Fibroblast of skin of right quadriceps (primary cell): ENCODE results near the gene GABRP.
"Not testable (repeated sequence)": the region's sequence is repeated elsewhere in the genome, so short reads cannot be mapped to it uniquely, and the experiment has no call there.

ENCODE experiments used
- DNase-seq: peaks from one replicate; pipeline ENCODE4 v3.0.0-alpha.2; 2013

The GABRP gene

GRCh38 chr5:170795154-170795553 lies 11.6 kb downstream of the GABRP start:
- DNase-seq, result no peak

DNA sequence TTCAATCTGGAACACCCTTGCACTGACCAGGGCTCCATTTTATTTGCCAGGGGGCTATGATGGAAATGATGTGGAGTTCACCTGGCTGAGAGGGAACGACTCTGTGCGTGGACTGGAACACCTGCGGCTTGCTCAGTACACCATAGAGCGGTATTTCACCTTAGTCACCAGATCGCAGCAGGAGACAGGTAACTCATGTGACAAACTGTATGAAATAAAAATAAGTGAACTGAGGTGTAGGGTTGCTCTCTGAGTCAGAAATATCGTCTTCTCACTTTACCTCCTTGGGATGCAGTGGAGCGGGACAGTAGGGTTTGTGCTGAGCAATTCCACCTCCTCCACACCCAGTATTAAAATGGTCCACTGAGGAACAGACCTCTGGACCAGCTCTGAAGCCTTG lies 22.1 kb downstream of the GABRP start:
- DNase-seq, result no peak

DNA sequence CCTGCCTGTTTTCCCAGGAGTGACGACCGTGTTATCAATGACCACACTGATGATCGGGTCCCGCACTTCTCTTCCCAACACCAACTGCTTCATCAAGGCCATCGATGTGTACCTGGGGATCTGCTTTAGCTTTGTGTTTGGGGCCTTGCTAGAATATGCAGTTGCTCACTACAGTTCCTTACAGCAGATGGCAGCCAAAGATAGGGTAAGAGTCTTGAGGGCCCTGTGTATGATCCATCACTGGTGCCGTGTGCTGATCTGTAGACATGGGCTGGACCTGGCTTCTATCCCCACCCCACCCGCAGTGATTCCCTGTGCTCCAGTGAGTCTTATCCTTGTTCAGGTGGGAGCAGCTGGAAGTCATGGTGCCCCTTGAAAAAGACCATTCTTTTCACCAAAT lies 26.0 kb downstream of the GABRP start:
- DNase-seq, result peak; percentile 40

- no peak for DNase-seq
Observed at GRCh38 chr5:170811719-170812118, 28.2 kb downstream of the GABRP start.

- no peak for DNase-seq
Observed at GRCh38 chr5:170813231-170813630, 29.7 kb downstream of the GABRP start.

DNA sequence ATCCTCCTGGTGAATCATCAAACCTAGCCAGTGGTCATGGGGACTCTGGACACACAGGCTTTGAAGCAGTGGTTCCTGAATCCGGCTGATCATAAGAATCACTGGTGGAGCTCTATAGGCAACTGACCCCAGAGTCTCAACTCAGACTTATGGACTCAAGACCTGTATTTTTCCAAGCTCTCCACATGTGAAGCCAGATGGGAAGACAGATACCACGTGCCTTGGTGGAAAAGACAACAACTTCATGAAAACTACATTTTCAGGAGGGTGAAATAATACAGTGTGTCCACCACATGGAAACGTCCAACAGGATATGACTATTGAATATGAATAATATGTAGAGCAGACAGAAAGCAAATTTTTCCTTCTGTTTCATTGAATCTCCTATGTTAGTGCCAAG lies 33.7 kb downstream of the GABRP start:
- DNase-seq, result no peak

- peak; percentile 53 for DNase-seq
Observed at GRCh38 chr5:170818232-170818631, 34.7 kb downstream of the GABRP start.

GRCh38 chr5:170819824-170820223 lies 36.3 kb downstream of the GABRP start:
- DNase-seq, result no peak

DNA sequence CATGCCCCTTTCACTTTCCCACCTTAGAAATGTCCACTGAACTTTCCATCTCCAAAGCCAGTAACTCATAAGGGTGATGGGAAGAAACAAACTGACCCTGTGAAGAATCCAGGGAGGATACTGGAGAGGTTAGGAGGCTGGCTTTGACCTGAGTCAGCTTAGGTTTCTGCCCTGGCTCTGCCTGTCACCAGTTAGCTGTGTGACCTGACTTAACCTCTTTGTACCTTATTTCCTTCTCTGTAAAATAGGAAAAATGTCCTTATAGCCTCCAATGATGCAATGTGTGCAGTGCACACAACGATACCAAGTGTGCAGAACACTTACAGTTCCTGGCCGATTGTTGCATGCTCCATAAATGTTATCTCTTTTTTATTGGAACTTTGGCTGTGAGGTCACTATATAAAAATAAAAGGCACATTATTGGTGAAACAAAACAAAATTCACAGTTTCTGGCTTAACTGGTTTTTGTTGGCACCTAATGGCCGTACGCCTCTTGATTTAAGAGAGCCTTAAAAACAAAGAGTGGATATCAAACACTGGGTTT lies 37.8 kb downstream of the GABRP start:
- no peak for DNase-seq

GRCh38 chr5:170826117-170826516 lies 42.6 kb downstream of the GABRP start:
- DNase-seq, result no peak

DNA sequence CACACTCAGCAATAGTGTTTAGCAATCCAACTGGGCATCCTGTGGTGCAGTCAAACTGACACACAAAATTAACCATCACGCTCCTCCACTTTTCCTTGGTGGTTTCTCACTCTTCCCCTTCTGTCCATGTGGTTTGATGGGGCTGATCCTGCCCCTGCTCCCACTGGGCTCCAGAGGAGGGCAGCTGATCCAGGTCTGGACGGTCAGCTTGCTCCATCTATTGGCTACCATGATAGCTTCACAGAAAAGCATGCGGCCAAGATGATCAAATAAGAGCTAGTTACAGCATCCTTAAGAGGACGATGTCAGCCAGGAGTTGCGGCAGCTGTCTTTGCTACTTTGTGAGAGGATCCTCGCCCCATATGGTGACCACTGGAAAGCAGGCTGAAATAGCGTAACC lies 48.7 kb downstream of the GABRP start:
- DNase-seq, result no peak

DNA sequence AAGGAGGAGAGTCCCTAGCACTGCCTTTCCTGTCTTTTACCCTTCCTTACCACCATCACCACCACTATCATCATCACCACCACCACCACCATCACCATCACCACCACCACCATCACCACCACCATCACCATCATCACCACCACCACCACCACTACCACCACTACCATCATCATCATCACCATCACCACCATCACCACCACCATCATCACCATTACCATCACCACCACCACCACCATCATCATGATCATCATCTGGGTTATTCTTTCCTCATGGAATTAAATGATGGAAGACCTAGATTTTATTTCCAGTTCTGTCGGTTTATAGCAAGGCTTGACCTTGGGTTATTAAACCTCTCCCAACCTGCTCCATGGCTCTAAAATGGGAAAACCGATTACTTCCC lies 50.5 kb downstream of the GABRP start:
- DNase-seq, result not testable (repeated sequence)

GRCh38 chr5:170836226-170836625 lies 52.7 kb downstream of the GABRP start:
- DNase-seq, result no peak

GRCh38 chr5:170843870-170844269 lies 60.3 kb downstream of the GABRP start:
- DNase-seq, result no peak

- DNase-seq, result no peak
Observed at GRCh38 chr5:170844651-170845050, 61.1 kb downstream of the GABRP start.

DNA sequence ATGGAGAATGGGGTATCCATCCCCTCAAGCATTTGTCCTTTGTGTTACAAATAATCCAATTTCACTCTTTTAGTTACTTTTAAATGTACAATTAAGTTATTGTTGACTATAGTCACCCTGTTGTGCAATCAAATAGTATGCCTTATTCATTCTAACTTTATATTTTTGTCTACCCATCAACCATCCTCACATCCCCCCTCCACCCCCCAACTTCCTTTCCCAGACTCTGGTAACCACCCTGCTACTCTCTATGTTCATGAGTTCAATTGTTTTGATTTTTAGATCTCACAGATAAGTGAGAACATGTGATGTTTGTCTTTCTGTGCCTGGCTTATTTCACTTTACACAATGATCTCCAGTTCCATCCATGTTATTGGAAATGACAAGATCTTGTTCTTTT lies 62.9 kb downstream of the GABRP start:
- no peak for DNase-seq

DNA sequence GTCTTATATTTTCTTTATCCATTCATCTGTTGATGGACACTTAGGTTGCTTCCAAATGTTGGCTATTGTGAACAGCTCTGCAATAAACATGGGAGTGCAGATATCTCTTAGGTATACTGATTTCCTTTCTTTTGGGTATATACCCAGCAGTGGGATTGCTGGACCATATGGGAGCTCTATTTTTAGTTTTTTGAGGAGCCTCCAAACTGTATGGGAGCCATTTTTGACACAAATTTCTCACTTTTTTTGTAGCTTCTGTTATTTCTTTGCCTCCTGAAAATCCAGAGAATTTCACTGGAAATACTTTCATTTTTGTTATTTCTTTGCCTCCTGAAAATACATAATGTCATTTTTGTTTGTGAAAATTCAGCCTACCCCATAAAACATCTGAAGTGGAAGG lies 63.3 kb downstream of the GABRP start:
- no peak for DNase-seq

GRCh38 chr5:170848033-170848432 lies 64.5 kb downstream of the GABRP start:
- peak; percentile 22 for DNase-seq

GRCh38 chr5:170849374-170849773 lies 65.8 kb downstream of the GABRP start:
- DNase-seq, result no peak

GRCh38 chr5:170854566-170854965 lies 71.0 kb downstream of the GABRP start:
- DNase-seq, result no peak

DNA sequence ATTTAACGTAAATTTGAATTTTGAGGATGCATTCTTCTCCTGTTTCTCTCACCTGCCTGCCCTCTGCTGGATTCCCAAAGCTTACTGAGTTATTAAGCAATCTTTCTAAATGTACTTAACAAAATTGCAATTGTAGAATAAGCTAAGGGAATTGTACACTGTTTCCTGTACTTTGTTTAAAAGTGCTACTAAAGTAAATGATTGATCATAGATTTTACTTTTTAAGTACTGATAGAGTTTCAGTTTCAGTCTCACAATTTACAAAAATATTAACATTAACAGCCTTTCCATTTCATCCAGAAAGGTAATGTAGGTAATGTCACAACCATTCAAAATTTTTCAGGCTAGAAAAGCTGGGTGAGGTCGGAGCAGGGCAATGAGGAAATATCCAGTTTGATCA lies 73.5 kb downstream of the GABRP start:
- no peak for DNase-seq

- no peak for DNase-seq
Observed at GRCh38 chr5:170860415-170860814, 76.9 kb downstream of the GABRP start.

DNA sequence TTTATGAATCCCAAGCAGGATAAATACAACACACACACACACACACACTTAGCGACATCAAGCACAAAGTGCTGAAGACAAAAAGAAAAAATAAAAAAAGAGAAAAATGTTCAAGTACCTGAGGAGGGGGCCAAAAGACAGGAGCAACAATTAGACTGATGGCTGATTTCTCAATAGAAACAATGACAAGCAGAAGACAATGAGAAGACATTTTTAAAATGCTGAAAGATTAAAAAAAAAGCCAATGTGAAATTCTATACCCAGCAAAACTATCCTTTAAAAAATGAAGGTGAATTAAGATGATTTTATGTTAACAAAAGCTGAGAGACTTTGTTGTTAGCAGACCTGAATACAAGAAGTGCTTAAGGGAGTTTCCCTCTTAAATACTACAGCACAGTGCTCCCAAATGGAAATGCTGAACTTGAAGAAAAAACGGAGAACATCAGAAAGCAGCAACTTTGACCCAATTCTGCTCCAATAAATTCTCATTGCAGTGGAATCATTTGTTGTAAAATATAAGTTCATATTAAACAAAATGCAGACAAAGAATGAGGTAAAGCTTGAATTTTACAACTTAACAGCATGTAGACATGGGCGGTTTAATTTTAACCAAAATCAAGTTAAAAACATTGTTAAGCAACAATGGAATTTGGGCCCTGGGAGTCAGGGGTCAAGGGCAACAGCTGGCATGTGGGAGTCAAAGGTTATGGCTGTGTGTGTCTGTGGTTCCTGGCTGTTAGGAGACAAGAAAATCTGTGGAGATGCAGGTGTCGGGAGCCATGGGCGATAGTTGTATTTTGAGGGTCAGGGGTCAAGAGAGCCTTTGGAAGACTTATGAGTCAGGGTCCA lies 77.5 kb downstream of the GABRP start:
- no peak for DNase-seq

- no peak for DNase-seq
Observed at GRCh38 chr5:170861667-170861916, 78.1 kb downstream of the GABRP start.
